Right renal pelvis (tissue), 4 donors: ENCODE results near the gene FRRS1. TPM values are rescaled to one million over a fixed set of nuclear protein-coding genes. Genes with fewer than 3 reads are reported as not detected.

Experiments
- polyA plus RNA-seq, 4 donors: library from polyadenylated mRNA; unstranded; fragments of 120-200 nt; gene quantifications; one replicate each; pipeline ENCODE4 v1.2.1, GENCODE V29; 2013; ENCODE audit not compliant: insufficient read length in 4 of 4

The FRRS1 gene
- polyA plus RNA-seq, 4 donors, result 7.8 to 10.2 (median 8.6) TPM

Other genes starting within 250 kb of the FRRS1 start
- 1 to 10 TPM; 2.1 to 3.2 (median 2.3) TPM for gene PALMD, start 120.5 kb downstream of the FRRS1 start, polyA plus RNA-seq
- 10 to 100 TPM; 25.6 to 35.1 (median 32.8) TPM for gene AGL, start 83.7 kb upstream of the FRRS1 start, polyA plus RNA-seq
- gene SLC35A3, start 203.4 kb upstream of the FRRS1 start, polyA plus RNA-seq, result 10 to 100 TPM; 30.6 to 41.0 (median 38.4) TPM